GM12878 (cell line): ENCODE results near the gene PAK5. TPM values are rescaled to one million over a fixed set of nuclear protein-coding genes. Genes with fewer than 3 reads are reported as not detected.

Source experiments
- ATAC-seq: fragments of 200-7000 bp; cut with Tn5 transposase; 3 replicates; pipeline ENCODE4 v1.9.1; 2020; ENCODE audit warnings: mild to moderate bottlenecking, moderate library complexity
- BruUV-seq: library from RNA; stranded (reverse); fragments of 400-500 nt; replicated peaks from 2 replicates; lab custom pipeline; 2021; lab: Mats Ljungman, UMichigan
- CTCF ChIA-PET: fragments of 300-600 bp; sonication (Branson Sonifier 250); formaldehyde crosslinking; extraction: SDS; loops from one replicate; lab custom pipeline; 2021; ENCODE audit warnings: inconsistent platforms; lab: Yijun Ruan, JAX
- POLR2A ChIA-PET: fragments of 350-600 bp; formaldehyde crosslinking; extraction: SDS; loops from one replicate; lab custom pipeline; 2021; ENCODE audit warnings: inconsistent platforms; lab: Charles Lee
- RAD21 ChIA-PET: fragments of 300-600 bp; sonication (Branson Sonifier 250); formaldehyde crosslinking; loops from one replicate; lab custom pipeline; 2023; ENCODE audit warnings: antibody characterized with exemption; ENCODE audit not compliant: unreplicated experiment; lab: Charles Lee
- SMC1A ChIA-PET: fragments of 300-600 bp; sonication (Branson Sonifier 250); formaldehyde crosslinking; loops from one replicate; lab custom pipeline; 2023; ENCODE audit not compliant: unreplicated experiment, uncharacterized antibody; lab: Charles Lee
- DNase-seq: peaks from one replicate; pipeline ENCODE4 v3.0.0-alpha.2; 2011; ENCODE audit warnings: low read depth, low spot score
- FAIRE-seq: peaks from 3 replicates; lab custom pipeline; 2011; peaks lifted over from hg19 to GRCh38; lab: Jason Lieb, UNC
- H2AFZ ChIP-seq: 2 replicates; pipeline ENCODE4 v1.6.0; 2011; ENCODE audit warnings: low read depth, low read length, control low read depth; ENCODE audit not compliant: control insufficient read depth
- H3K27ac ChIP-seq: 2 replicates; pipeline ENCODE4 v1.5.1; 2011; ENCODE audit warnings: control low read depth; ENCODE audit not compliant: control insufficient read depth, insufficient read depth
- H3K27me3 ChIP-seq, 2 experiments: replicated peaks in 1 of 2; 2 replicates each; pipeline versions ENCODE4 v1.6.0 to v1.6.1; 2011; ENCODE audit warnings: low read length in 1 of 2; ENCODE audit not compliant: control insufficient read depth in 2 of 2, insufficient read depth in 2 of 2
- H3K36me3 ChIP-seq, 2 experiments: 2 replicates each; pipeline ENCODE4 v1.5.1; 2011; ENCODE audit warnings: low read length in 1 of 2; ENCODE audit not compliant: control insufficient read depth in 2 of 2, insufficient read depth in 2 of 2
- H3K4me1 ChIP-seq: 2 replicates; pipeline ENCODE4 v1.6.1; 2011; ENCODE audit warnings: mild to moderate bottlenecking, low read length, moderate library complexity, mixed read lengths; ENCODE audit not compliant: control insufficient read depth, insufficient read depth
- H3K4me2 ChIP-seq: 2 replicates; pipeline ENCODE4 v1.6.0; 2011; ENCODE audit warnings: control low read depth; ENCODE audit not compliant: control insufficient read depth, insufficient read depth
- H3K4me3 ChIP-seq: fragments of 200-600 bp; sonication (generic); 2 replicates; pipeline ENCODE4 v1.5.1; 2016
- H3K79me2 ChIP-seq: 2 replicates; pipeline ENCODE4 v1.6.0; 2011; ENCODE audit warnings: low read length; ENCODE audit not compliant: control insufficient read depth, insufficient read depth
- H3K9ac ChIP-seq: 2 replicates; pipeline ENCODE4 v1.8.0; 2011; ENCODE audit warnings: low read length, control low read depth, mixed read lengths; ENCODE audit not compliant: control insufficient read depth, insufficient read depth
- H3K9me3 ChIP-seq: replicated peaks from 3 replicates; pipeline ENCODE4 v1.5.1; 2011; ENCODE audit warnings: mild to moderate bottlenecking, low read length; ENCODE audit not compliant: control insufficient read depth, insufficient read depth
- H4K20me1 ChIP-seq: 2 replicates; pipeline ENCODE4 v1.6.0; 2011; ENCODE audit not compliant: control insufficient read depth, insufficient read depth
- E2F8 ChIP-seq: fragments of 450-650 bp; IDR thresholded peaks from 2 replicates; pipeline ENCODE4 v1.6.1; 2018; ENCODE audit warnings: mild to moderate bottlenecking, low read depth, moderate library complexity; ENCODE audit not compliant: partially characterized antibody
- EZH2 ChIP-seq: IDR thresholded peaks from 2 replicates; pipeline ENCODE4 v1.6.1; 2012; ENCODE audit warnings: low read depth, mild to moderate bottlenecking, control low read depth, inconsistent platforms, low read length, borderline replicate concordance; ENCODE audit not compliant: control insufficient read depth
- IRF4 ChIP-seq: IDR thresholded peaks from 2 replicates; pipeline ENCODE4 v1.6.1; 2011; ENCODE audit warnings: low read depth, low read length
- MYB ChIP-seq: fragments of 150-350 bp; IDR thresholded peaks from 2 replicates; pipeline ENCODE4 v1.6.1; 2014; ENCODE audit warnings: mild to moderate bottlenecking, low read depth, low read length, borderline replicate concordance
- NFYB ChIP-seq: IDR thresholded peaks from 2 replicates; pipeline ENCODE4 v1.6.1; 2011; ENCODE audit warnings: low read depth, mild to moderate bottlenecking, low read length, improper control_type of control experiment, moderate library complexity; ENCODE audit not compliant: insufficient read depth
- POU2F2 ChIP-seq: IDR thresholded peaks from 3 replicates; pipeline ENCODE4 v1.6.1; 2011; ENCODE audit warnings: low read depth, mild to moderate bottlenecking, low read length, borderline replicate concordance
- PRDM15 ChIP-seq: fragments of 450-650 bp; formaldehyde crosslinking; IDR thresholded peaks from 2 replicates; pipeline ENCODE4 v1.4.0; 2020; ENCODE audit warnings: mild to moderate bottlenecking, moderate library complexity
- RAD51 ChIP-seq: fragments of 450-650 bp; IDR thresholded peaks from 2 replicates; pipeline ENCODE4 v1.6.1; 2016; ENCODE audit warnings: moderate library complexity, mild to moderate bottlenecking, inconsistent platforms
- SIX5 ChIP-seq: IDR thresholded peaks from 2 replicates; pipeline ENCODE4 v1.6.1; 2011; ENCODE audit warnings: mild to moderate bottlenecking, low read depth, low read length, moderate library complexity; ENCODE audit not compliant: severe bottlenecking
- SREBF1 ChIP-seq: IDR thresholded peaks from 2 replicates; pipeline ENCODE4 v1.6.1; 2012; ENCODE audit warnings: mild to moderate bottlenecking, low read length
- TARDBP ChIP-seq: IDR thresholded peaks from 2 replicates; pipeline ENCODE4 v1.6.1; 2016; ENCODE audit warnings: borderline replicate concordance
- ZBTB40 ChIP-seq: fragments of 450-650 bp; IDR thresholded peaks from 2 replicates; pipeline ENCODE4 v1.6.1; 2016; ENCODE audit warnings: mild to moderate bottlenecking, moderate library complexity, borderline replicate concordance
- WGBS: methylation state at CpG from one replicate; pipeline ENCODE4 v1.1.6; 2016; ENCODE audit warnings: low lambda C conversion rate; ENCODE audit not compliant: insufficient replicate concordance, insufficient coverage; ENCODE audit errors: missing lambda C conversion rate; 5-methylcytosine and 5-hydroxymethylcytosine counted together
- in situ Hi-C: fragments of 300-500 bp; cut with MboI; formaldehyde crosslinking; loops from 9 replicates; pipeline ENCODE4 v1.14.3; 2018; ENCODE audit warnings: mixed read lengths
- intact Hi-C: fragments of 100-400 bp; cut with micrococcal nuclease; formaldehyde crosslinking; loops from one replicate; pipeline ENCODE4 v1.14.2; 2022; ENCODE audit not compliant: unreplicated experiment
- polyA plus RNA-seq, 11 experiments: library from polyadenylated mRNA; depleted of rRNA in 4 of 11; unstranded in 6 of 11; stranded (reverse) in 5 of 11; fragments of >200 nt; fragmentation: Nextera tagmentation in 4 of 11; fragmentation: Illumina TruSeq in 1 of 11; extraction: Ambion mirVana in 4 of 11; extraction: Trizol in 1 of 11; gene quantifications; 1 replicate in 1 of 11; 2 replicates in 10 of 11; pipeline versions ENCODE4 v1.2.1 to v1.2.3, GENCODE V29; 2011 to 2016; ENCODE audit warnings: inconsistent platforms in 2 of 11, missing spikeins in 2 of 11, low read depth in 1 of 11
- total RNA-seq, 4 experiments: library from RNA; depleted of rRNA in 3 of 4; stranded (reverse); fragments of >200 nt in 3 of 4; fragmentation: Illumina TruSeq in 1 of 4; extraction: Trizol in 1 of 4; gene quantifications; 2 replicates each; pipeline versions ENCODE4 v1.2.1 to v1.2.3, GENCODE V29; 2013 to 2021
- TF ChIP-seq, protein P1 (sequence below): IDR thresholded peaks from 2 replicates; pipeline ENCODE4 v1.6.1; 2012; ENCODE audit warnings: low read depth, low read length, improper control_type of control experiment

PAK5 gene
- total and polyA plus RNA-seq, 10 of the 15 experiments (the other 5 are each of a cell fraction or from before 2014, with no cell fraction given) = not detected

DNA sequence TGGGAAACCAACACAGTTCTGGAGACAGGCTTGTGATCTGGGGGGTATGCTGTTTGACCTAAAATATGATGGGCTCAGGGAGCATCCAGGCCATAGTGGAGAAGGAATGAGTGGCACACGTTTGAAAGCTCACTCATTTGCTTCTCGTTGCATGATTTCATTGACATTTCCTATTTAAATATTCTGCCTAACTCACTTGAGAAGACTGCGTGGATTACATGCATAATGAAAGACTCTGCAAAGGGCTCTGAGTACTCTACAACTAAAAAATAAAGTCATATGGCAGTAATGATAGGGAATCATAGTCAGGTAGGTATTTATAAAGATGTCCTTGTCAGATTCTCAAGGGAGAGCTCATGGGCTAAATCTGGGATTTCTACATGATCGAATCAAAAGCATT is 206.6 kb downstream of the PAK5 start:
- WGBS = 12% methylated on average over 4 of the region's 4 CpGs
- H3K79me2 ChIP-seq = no peaks in the 10 kb centered on the region
- H3K27ac ChIP-seq = no peak overlapping the region
- no peak overlapping the region for H3K9ac ChIP-seq
- H3K36me3 ChIP-seq = no peaks in the 10 kb centered on the region
- ATAC-seq (no peak), FAIRE-seq (no peak), DNase-seq (no peak)
- SMC1A ChIA-PET = interaction anchor here (1.5 kb wide), 1 partner anchor 14 kb away, joined by 6 read pairs; no protein-coding TSS in a partner anchor
- POLR2A ChIA-PET = no interaction called here
- no peaks in the 10 kb centered on the region for H4K20me1 ChIP-seq
- CTCF ChIA-PET = no interaction called here
- H3K4me3 ChIP-seq = no peak overlapping the region
- H3K9me3 ChIP-seq = no peaks in the 10 kb centered on the region
- in situ Hi-C loops = no loop called here
- peaks cover 1% of the 10 kb centered on the region; the same call in 1 of the 2 replicates for H3K4me1 ChIP-seq
- BruUV-seq = no TSS peak
- RAD21 ChIA-PET = no interaction called here
- H3K27me3 ChIP-seq = no peaks in the 10 kb centered on the region
- intact Hi-C loops = no loop called here
- no peak overlapping the region for H3K4me2 ChIP-seq
- H2AFZ ChIP-seq = no peak overlapping the region
- TF ChIP-seq RAD51 = no peak
- TF ChIP-seq E2F8 = no peak
- TF ChIP-seq SREBF1 = no peak
- TF ChIP-seq MYB = no peak
- no peak for TF ChIP-seq PRDM15 (CRISPR knock-in tag)
- TF ChIP-seq, protein P1, sequence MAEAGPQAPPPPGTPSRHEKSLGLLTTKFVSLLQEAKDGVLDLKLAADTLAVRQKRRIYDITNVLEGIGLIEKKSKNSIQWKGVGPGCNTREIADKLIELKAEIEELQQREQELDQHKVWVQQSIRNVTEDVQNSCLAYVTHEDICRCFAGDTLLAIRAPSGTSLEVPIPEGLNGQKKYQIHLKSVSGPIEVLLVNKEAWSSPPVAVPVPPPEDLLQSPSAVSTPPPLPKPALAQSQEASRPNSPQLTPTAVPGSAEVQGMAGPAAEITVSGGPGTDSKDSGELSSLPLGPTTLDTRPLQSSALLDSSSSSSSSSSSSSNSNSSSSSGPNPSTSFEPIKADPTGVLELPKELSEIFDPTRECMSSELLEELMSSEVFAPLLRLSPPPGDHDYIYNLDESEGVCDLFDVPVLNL = no peak
- TF ChIP-seq EZH2 = no peak
- no peak for TF ChIP-seq NFYB
- TF ChIP-seq TARDBP = no peak
- TF ChIP-seq SIX5 = no peak
- no peak for TF ChIP-seq IRF4
- no peak for TF ChIP-seq POU2F2
- TF ChIP-seq ZBTB40 = no peak
